HepG2 (cell line): ENCODE measurements around the gene PEX14. TPM values are rescaled to one million over a fixed set of nuclear protein-coding genes. Genes with fewer than 3 reads are reported as not detected.

Experiments used
- ATAC-seq: fragments of 200-7000 bp; cut with Tn5 transposase; 3 replicates; pipeline ENCODE4 v1.9.1; 2020; ENCODE audit warnings: mild to moderate bottlenecking, moderate library complexity
- BruUV-seq: library from RNA; stranded (reverse); fragments of 400-500 nt; replicated peaks from 2 replicates; lab custom pipeline; 2021; lab: Mats Ljungman, UMichigan
- CTCF ChIA-PET: fragments of 300-600 bp; formaldehyde crosslinking; extraction: SDS; loops from one replicate; lab custom pipeline; 2021; ENCODE audit warnings: low total read pairs, inconsistent platforms, low intra/inter-chr PET ratio; lab: Yijun Ruan, JAX
- POLR2A ChIA-PET: fragments of 350-600 bp; sonication (Branson Sonifier 250); formaldehyde crosslinking; loops from one replicate; lab custom pipeline; 2020; ENCODE audit warnings: antibody characterized with exemption, inconsistent platforms; lab: Yijun Ruan, JAX
- DNase-seq: peaks from one replicate; pipeline ENCODE4 v3.0.0-alpha.2; 2015; ENCODE audit warnings: low spot score
- FAIRE-seq: peaks from 3 replicates; lab custom pipeline; 2011; peaks lifted over from hg19 to GRCh38; lab: Jason Lieb, UNC
- H2AFZ ChIP-seq: one replicate; pipeline ENCODE4 v1.6.1; 2011; ENCODE audit warnings: low read length, inconsistent platforms
- H3K27ac ChIP-seq: fragments of 300-600 bp; 3 replicates; pipeline ENCODE4 v1.8.0; 2011; ENCODE audit warnings: mixed run types, mild to moderate bottlenecking, mixed read lengths, low read length, inconsistent platforms; ENCODE audit not compliant: insufficient read depth; ENCODE audit errors: extremely low read length
- H3K27me3 ChIP-seq, 2 experiments: fragments of 200-600 bp in 1 of 2; 2 replicates in 1 of 2; 3 replicates in 1 of 2; pipeline versions ENCODE4 v1.6.0 to v1.8.0; 2011; ENCODE audit warnings: low read length in 2 of 2, mild to moderate bottlenecking in 2 of 2, moderate library complexity in 2 of 2, inconsistent platforms in 1 of 2; ENCODE audit not compliant: insufficient read depth in 2 of 2, control insufficient read depth in 1 of 2
- H3K36me3 ChIP-seq, 2 experiments: fragments of 200-600 bp in 1 of 2; replicated peaks in 1 of 2; 2 replicates in 1 of 2; 3 replicates in 1 of 2; pipeline versions ENCODE4 v1.5.1 to v1.8.0; 2011; ENCODE audit warnings: low read length in 2 of 2, inconsistent platforms in 1 of 2; ENCODE audit not compliant: insufficient read depth in 2 of 2, control insufficient read depth in 1 of 2
- H3K4me1 ChIP-seq: 2 replicates; pipeline ENCODE4 v1.5.1; 2012; ENCODE audit warnings: low read length, inconsistent platforms; ENCODE audit not compliant: insufficient read depth
- H3K4me2 ChIP-seq: 2 replicates; pipeline ENCODE4 v1.6.0; 2011; ENCODE audit warnings: low read depth, low read length, inconsistent platforms
- H3K4me3 ChIP-seq, 3 experiments: fragments of 200-600 bp in 1 of 3; sonication (generic), shearing (Covaris generic) in 1 of 3; replicated peaks in 1 of 3; 2 replicates each; pipeline ENCODE4 v1.5.1; 2011 to 2016; ENCODE audit warnings: low read length in 3 of 3, inconsistent platforms in 2 of 3, low read depth in 2 of 3, mild to moderate bottlenecking in 2 of 3, control low read depth in 1 of 3, mixed read lengths in 1 of 3; ENCODE audit not compliant: insufficient read depth in 1 of 3
- H3K79me2 ChIP-seq: one replicate; pipeline ENCODE4 v1.6.1; 2011; ENCODE audit warnings: low read length, inconsistent platforms; ENCODE audit not compliant: insufficient read depth
- H3K9ac ChIP-seq: 2 replicates; pipeline ENCODE4 v1.6.0; 2011; ENCODE audit warnings: mild to moderate bottlenecking, low read depth, low read length, inconsistent platforms; ENCODE audit not compliant: insufficient read depth
- H3K9me3 ChIP-seq: 2 replicates; pipeline ENCODE4 v1.5.1; 2012; ENCODE audit warnings: mild to moderate bottlenecking, low read length
- H4K20me1 ChIP-seq: 2 replicates; pipeline ENCODE4 v1.6.0; 2011; ENCODE audit warnings: inconsistent platforms, mild to moderate bottlenecking, low read length, moderate library complexity; ENCODE audit not compliant: insufficient read depth
- HNRNPH1 ChIP-seq: fragments of 200-400 bp; formaldehyde crosslinking; optimal IDR thresholded peaks from 2 replicates; pipeline ENCODE3; 2017; ENCODE audit warnings: mild to moderate bottlenecking, low read depth, low read length
- IRX3 ChIP-seq: sonication (generic); formaldehyde crosslinking; IDR thresholded peaks from 2 replicates; pipeline ENCODE4 v1.8.1; 2023; ENCODE audit warnings: mild to moderate bottlenecking, low read depth, missing genetic modification reagents, borderline replicate concordance
- NFYB ChIP-seq: sonication (generic); formaldehyde crosslinking; IDR thresholded peaks from 2 replicates; pipeline ENCODE4 v1.4.0; 2020; ENCODE audit warnings: missing genetic modification reagents
- RFX3 ChIP-seq: IDR thresholded peaks from 2 replicates; pipeline ENCODE4 v1.6.1; 2016; ENCODE audit warnings: missing biosample characterization, missing genetic modification reagents
- SP1 ChIP-seq, 2 experiments: fragments of 450-650 bp in 1 of 2; sonication (generic) in 1 of 2; formaldehyde crosslinking in 1 of 2; IDR thresholded peaks; 2 replicates each; pipeline versions ENCODE4 v1.4.0 to v1.6.1; 2016 to 2020; ENCODE audit warnings: missing genetic modification reagents in 1 of 2
- ZNF20 ChIP-seq: sonication (generic); formaldehyde crosslinking; IDR thresholded peaks from 2 replicates; pipeline ENCODE4 v1.4.0; 2020; ENCODE audit warnings: mild to moderate bottlenecking, moderate library complexity, missing genetic modification reagents
- ZNF720 ChIP-seq: sonication (generic); formaldehyde crosslinking; IDR thresholded peaks from 2 replicates; pipeline ENCODE4 v1.4.0; 2020; ENCODE audit warnings: missing genetic modification reagents
- WGBS: methylation state at CpG from one replicate; pipeline ENCODE4 v1.1.6; 2017; ENCODE audit warnings: low lambda C conversion rate; 5-methylcytosine and 5-hydroxymethylcytosine counted together
- in situ Hi-C: cut with HindIII; loops from 2 replicates; pipeline ENCODE4 v1.10.0; 2017; ENCODE audit warnings: low pct_unique_long_range_greater_than_20kb; ENCODE audit not compliant: extremely low pct_ligation_motif_present
- intact Hi-C: fragments of 100-400 bp; cut with micrococcal nuclease; formaldehyde crosslinking; loops from one replicate; pipeline ENCODE4 v1.10.0; 2022; ENCODE audit not compliant: unreplicated experiment
- polyA plus RNA-seq, 8 experiments: library from polyadenylated mRNA; depleted of rRNA in 3 of 8; stranded (reverse) in 7 of 8; unstranded in 1 of 8; fragments of >200 nt; fragmentation: Illumina TruSeq in 4 of 8; extraction: Trizol in 4 of 8; gene quantifications; 2 replicates each; pipeline versions ENCODE4 v1.2.1 to v1.2.3, GENCODE V29; 2011 to 2016; ENCODE audit warnings: low read depth in 4 of 8, missing spikeins in 1 of 8, mixed read lengths in 1 of 8; ENCODE audit not compliant: insufficient read depth in 1 of 8
- total RNA-seq, 5 experiments: library from RNA; depleted of rRNA; stranded (reverse); fragments of >200 nt; fragmentation: Illumina TruSeq; extraction: Trizol; gene quantifications; 2 replicates each; pipeline ENCODE4 v1.2.3, GENCODE V29; 2016; ENCODE audit warnings: low read depth in 1 of 5
- TF ChIP-seq, protein P1 (sequence below): sonication (generic); formaldehyde crosslinking; IDR thresholded peaks from 2 replicates; pipeline ENCODE4 v1.5.0; 2020; ENCODE audit warnings: mild to moderate bottlenecking, missing genetic modification reagents, borderline replicate concordance

The PEX14 gene
- total and polyA plus RNA-seq, 2 of the 13 experiments (the other 11 are each of a cell fraction or from before 2014, with no cell fraction given) = 6.5 to 9.9 TPM

DNA sequence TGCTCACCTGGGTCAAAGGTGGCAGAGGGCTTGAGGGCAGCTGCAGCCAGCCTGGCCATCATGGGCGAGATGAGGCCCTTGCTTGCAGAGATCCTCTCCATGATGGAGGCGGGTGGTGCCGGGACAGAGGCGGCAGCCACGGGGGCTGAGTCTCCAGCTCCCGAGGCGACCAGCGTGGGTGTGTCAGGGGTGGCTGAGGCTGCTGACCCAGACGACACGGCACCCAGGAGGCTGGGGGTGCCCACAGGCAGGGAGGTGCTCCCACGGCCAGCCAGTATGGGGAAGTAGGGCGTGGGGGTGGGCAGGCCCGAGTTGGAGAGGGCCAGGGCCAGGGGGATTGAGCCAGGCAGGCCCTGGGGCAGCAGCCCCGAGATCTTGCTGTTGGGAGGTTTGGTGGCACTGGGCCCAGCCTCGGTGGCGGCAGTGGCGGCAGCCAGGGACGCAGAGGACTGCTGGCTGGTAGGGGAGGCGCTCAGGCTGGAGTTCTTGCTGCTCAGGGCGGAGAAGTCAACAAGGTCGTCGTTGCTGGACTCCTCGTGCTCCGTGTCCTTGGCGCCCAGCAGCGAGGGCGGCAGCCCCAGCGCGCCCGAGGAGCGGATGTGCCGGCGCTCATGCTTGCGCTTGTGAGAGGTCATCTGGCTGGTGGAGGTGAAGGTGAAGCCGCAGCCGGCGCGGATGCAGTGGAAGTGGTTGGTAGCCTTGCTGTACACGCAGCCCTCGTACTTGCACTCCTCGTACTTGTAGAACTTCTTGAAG is 178.8 kb downstream of the PEX14 start:
- Histone ChIP-seq H3K9ac (no peak overlapping the region), H3K27me3 (no peaks in the 10 kb centered on the region), H3K79me2 (no peaks in the 10 kb centered on the region), H4K20me1 (no peaks in the 10 kb centered on the region), H3K4me1 (no peaks in the 10 kb centered on the region)
- CTCF ChIA-PET = no interaction called here
- POLR2A ChIA-PET = no interaction called here
- 89% methylated on average over 20 of the region's 41 CpGs for WGBS
- intact Hi-C loops = no loop called here
- no TSS peak for BruUV-seq
- FAIRE-seq = no peak
- TF ChIP-seq NFYB (CRISPR knock-in tag) (no peak), SP1 (IDR thresholded peaks at IDR 0.05) (no peak), SP1 (CRISPR knock-in tag; IDR thresholded peaks at IDR 0.05) (no peak), RFX3 (CRISPR knock-in tag) (no peak), ZNF720 (CRISPR knock-in tag) (no peak), HNRNPH1 (no peak), ZNF20 (no peak), IRX3 (CRISPR knock-in tag) (no peak)
- TF ChIP-seq, protein P1, sequence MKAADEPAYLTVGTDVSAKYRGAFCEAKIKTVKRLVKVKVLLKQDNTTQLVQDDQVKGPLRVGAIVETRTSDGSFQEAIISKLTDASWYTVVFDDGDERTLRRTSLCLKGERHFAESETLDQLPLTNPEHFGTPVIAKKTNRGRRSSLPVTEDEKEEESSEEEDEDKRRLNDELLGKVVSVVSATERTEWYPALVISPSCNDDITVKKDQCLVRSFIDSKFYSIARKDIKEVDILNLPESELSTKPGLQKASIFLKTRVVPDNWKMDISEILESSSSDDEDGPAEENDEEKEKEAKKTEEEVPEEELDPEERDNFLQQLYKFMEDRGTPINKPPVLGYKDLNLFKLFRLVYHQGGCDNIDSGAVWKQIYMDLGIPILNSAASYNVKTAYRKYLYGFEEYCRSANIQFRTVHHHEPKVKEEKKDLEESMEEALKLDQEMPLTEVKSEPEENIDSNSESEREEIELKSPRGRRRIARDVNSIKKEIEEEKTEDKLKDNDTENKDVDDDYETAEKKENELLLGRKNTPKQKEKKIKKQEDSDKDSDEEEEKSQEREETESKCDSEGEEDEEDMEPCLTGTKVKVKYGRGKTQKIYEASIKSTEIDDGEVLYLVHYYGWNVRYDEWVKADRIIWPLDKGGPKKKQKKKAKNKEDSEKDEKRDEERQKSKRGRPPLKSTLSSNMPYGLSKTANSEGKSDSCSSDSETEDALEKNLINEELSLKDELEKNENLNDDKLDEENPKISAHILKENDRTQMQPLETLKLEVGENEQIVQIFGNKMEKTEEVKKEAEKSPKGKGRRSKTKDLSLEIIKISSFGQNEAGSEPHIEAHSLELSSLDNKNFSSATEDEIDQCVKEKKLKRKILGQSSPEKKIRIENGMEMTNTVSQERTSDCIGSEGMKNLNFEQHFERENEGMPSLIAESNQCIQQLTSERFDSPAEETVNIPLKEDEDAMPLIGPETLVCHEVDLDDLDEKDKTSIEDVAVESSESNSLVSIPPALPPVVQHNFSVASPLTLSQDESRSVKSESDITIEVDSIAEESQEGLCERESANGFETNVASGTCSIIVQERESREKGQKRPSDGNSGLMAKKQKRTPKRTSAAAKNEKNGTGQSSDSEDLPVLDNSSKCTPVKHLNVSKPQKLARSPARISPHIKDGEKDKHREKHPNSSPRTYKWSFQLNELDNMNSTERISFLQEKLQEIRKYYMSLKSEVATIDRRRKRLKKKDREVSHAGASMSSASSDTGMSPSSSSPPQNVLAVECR (CRISPR knock-in tag) = no peak
- TF ChIP-seq, all 625 proteins: peak for 0
- DNase-seq = no peak
- in situ Hi-C loops = no loop called here
- no peak overlapping the region for H3K27ac ChIP-seq
- H2AFZ ChIP-seq = no peak overlapping the region
- no peak overlapping the region for H3K4me2 ChIP-seq
- no peak for ATAC-seq
- no peaks in the 10 kb centered on the region for H3K36me3 ChIP-seq
- H3K4me3 ChIP-seq = no peak overlapping the region
- no peaks in the 10 kb centered on the region for H3K9me3 ChIP-seq
